Hematopoietic multipotent progenitor cell treated with erythropoietin and hydrocortisone succinate and interleukin-3 and kit ligand, for 6 days (in vitro differentiated cells): ENCODE results near the gene ARL8A.
"Not testable (repeated sequence)": the region's sequence is repeated elsewhere in the genome, so short reads cannot be mapped to it uniquely, and the experiment has no call there.

Experiments used
- DNase-seq: peaks from one replicate; pipeline ENCODE4 v3.0.0-alpha.2; 2015

Gene ARL8A

DNA sequence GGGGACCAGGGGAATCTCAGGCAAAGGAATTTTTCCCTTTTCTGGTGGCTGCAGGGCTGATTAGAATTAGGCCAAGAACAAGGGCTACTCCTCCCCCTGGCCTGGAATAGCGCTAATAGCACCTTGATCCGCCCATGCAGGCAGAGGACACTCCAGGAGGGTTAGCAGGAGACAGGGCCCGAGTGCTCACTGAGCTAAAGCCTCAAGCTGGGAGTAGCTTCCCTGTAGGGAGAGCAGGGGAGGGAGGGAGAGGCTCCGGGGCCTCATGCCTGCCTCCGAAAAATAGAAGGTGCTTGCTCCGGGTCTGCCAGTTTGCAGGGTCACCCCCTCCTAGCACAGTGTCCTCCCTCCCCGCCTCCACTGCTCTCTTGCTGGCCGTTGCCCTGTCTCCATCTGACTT is 12.1 kb upstream of the ARL8A start:
- no peak for DNase-seq

DNA sequence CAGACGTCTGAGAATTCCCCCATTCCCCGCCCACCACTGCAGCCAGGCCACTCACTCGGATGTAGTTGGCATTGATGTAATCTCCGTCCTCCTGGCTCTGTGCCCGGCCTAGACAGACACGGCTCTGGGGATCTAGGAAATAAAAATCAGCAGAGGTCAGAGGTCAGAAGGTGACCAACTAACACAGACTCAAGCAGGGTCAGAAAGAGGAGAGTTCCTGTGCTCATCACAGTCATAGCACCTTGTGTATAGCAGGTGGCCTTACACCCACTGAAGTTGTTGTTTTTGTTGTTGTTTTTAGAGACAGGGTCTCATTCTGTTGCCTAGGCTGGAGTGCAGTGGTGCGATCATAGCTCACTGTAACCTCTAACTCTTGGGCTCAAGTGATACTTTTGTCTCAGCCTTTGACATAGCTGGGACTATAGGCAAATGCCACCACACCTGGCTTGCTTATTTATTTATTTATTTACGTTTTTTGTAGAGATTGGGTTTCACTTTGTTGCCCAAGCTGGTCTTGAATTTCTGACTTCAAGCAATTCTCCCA is 11.0 kb upstream of the ARL8A start:
- peak; percentile 84 for DNase-seq

DNA sequence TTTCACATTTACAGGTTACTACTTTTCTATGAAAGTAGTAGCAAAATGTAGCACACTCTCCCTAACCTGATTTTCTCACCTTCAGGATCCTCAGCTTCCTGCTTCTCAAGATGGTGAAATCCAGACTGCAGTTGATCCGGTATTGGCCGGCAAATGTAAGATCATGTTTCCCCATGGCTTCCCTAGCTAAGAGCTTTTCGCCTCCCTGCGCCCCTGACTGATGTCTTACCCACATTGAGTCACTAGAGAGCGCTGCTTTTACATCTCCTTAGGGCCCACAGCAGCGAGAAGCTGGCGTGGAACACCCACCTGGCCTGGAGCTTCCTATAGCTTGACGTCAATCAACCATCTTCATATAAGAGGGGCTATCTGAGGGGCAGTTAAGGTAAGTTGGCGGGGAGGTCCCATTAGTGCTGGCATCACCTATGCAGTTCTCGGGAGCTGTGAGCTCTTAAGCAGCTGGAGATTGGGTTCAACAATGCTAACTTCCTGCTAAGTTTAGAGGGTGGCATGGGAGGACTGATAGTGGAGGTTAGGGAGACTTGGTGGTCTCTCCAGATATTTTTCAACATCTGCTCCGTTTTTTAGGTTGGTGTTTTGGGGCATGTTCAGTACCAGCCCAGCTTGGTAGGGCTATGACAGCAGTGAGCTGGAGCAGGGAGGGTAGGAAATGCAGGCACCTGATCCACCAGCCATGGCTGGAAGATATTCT is 10.4 kb upstream of the ARL8A start:
- DNase-seq: peak; percentile 81

DNA sequence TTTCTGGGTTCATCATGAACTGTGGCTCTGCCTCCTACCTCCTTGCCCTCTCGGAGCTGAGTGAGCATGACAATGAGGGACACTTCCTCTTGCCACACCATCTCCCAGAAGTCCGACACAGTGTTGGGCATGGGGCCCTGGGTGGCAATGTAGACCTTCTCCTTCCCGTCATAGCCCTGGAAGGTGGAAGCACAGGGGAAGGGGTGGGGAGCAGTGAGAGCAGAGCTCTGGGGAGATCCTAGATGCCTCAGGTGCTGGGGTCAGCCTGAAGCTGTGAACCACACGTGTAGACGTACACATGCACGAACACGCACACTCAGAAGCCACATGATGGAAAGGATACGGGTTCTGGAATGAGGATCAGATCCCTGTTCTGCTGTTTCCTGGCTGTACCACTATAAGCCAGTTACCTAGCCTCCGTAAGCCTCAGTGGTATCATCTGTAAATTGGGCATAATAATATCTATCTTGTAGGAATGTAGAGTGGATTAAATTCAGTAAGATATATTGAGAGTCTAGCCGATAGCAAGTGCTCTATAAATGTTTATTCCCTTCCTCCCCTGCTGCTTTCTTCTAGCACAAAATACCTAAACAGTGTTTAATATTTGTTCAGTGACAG is 9.7 kb upstream of the ARL8A start:
- no peak for DNase-seq

DNA sequence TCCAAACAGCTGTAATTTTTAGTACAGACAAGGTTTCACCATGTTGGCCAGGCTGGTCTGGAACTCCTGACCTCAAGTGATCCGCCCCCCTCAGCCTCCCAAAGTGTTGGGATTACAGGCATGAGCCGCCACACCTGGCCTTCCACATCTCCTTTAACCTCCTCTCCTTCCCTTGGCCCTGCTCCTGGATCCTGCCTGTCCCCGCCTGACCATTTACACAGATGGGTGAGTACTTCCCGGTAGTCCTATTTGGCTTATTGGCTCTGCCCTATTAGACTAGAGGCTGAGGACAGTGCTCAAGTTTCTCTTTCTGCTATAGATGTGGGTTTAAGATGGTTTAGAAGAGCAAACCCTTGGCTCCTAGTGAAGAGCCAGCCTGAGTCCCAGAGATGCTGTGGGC is 8.7 kb upstream of the ARL8A start:
- no peak for DNase-seq

GRCh38 chr1:202152399-202152798 is 7.9 kb upstream of the ARL8A start:
- no peak for DNase-seq

DNA sequence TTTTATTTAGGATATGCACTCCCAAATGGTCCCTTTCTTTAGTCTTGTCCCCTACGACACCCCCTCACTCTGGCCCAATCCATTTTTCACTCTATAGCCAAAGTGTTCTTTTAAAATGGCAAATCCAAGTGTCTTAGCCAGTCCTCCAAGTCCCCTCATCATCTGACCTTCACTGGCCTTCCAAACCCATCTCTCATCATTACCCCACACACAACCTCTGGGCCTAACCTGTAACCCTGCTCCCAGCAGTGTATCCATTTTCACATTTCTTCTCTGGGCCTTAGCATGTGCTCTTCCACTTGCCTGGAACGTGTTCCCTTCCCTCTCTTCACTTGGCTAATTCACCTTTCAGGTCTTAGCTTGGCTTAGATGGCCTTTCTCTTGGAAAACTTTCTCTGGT is 6.5 kb upstream of the ARL8A start:
- DNase-seq: no peak

- DNase-seq: peak; percentile 32
Measured at GRCh38 chr1:202150602-202151001, 6.1 kb upstream of the ARL8A start.

DNA sequence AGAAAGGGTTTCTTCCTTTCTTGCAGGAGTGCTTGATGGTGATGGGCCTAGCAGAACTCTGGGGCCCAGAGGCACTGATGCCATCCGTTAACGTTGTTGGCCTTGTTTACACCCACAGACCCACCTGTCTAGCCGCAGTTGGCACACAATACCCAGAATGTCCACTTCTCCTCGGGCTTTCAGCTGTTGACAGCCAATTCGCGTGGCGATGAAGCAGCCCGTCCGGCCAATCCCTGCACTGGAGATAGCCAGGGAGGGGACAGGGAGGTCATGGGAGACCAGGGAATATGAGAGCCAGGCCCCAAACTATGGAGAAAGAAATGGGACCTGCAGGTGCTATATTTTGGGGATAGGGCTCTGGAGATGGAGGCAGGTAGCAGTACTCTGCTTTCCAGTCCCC is 5.7 kb upstream of the ARL8A start:
- DNase-seq: no peak

- DNase-seq: no peak
Measured at GRCh38 chr1:202149566-202149965, 5.0 kb upstream of the ARL8A start.

DNA sequence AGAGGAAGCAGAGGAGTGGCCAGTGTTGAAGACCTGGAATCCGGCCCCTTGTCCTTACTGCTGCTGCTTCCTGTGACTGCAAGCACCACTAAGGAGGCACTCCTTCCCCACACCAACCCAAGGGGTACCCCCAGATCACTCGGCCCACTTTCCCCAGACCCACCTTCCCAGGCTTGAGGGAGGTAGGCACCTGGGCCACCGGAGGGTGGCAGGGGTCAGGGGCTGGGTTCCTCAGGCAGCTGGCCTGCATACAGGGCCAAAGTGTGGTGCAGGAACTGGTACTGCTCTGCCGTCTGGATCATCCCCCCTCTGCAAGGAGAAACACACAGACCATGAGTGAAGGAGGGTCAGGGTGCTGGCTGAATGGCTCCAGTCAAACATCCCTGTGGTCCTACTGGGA is 3.9 kb upstream of the ARL8A start:
- no peak for DNase-seq

- no peak for DNase-seq
Measured at GRCh38 chr1:202146993-202147392, 2.5 kb upstream of the ARL8A start.

GRCh38 chr1:202146279-202146678 is 1.7 kb upstream of the ARL8A start:
- DNase-seq: no peak

DNA sequence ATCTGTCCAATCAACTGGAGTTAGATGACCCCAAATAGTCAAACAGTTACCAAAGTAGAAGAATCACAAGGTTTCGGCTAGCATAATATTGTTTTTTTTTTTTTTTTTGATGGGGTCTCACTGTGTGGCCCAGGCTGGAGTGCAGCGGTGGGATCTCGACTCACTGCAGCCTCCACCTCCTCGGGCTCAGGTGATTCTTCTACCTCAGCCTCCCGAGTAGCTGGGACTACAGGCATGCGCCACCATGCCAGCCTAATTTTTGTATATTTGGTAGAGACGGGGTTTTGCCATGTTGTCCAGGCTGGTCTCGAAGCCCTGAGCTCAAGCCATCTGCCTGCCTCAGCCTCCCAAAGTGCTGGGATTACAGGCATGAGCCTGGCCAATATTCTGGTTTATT is 1.2 kb upstream of the ARL8A start:
- not testable (repeated sequence) for DNase-seq

GRCh38 chr1:202145068-202145743 is 669 bp upstream of the ARL8A start:
- DNase-seq: peak; percentile 58

DNA sequence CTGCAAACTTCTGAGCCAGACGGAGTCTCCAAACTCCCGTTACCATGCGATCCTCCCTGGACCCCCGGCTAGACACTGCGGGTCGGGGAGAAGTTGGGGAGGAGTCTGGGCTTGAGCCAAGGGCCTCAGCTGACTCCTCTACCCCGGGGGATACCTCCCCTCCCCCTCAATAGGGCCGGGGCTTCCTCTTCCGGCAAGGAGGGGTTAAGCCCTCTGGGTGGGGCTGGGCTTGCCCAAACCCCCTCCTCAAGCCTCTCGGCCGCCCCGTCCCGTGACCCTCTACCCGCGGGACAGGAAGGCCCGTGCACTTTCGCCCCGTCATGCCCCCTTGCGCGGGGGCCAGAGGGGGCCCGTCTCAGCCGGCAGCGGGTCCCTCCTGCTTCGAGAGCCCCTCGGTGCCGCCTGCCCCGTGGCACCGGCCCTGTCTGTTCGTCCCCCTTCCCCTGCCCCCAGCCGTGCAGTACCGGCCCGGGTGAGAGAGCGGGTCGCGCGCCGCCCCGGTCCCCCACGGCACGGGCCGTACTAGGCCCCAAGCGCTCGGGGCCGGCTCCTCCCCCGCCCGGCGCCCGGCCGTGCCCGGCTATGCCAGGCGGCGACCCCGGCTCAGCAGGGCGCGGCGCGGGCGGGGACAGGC is 652 bp downstream of the ARL8A start:
- DNase-seq: peak; percentile 59

- DNase-seq: peak; percentile 79
Measured at GRCh38 chr1:202143011-202143767, 1.3 kb downstream of the ARL8A start.

GRCh38 chr1:202141468-202141867 is 3.1 kb downstream of the ARL8A start:
- not testable (repeated sequence) for DNase-seq

- no peak for DNase-seq
Measured at GRCh38 chr1:202140833-202141232, 3.7 kb downstream of the ARL8A start.

GRCh38 chr1:202135221-202135721 is 9.3 kb downstream of the ARL8A start:
- DNase-seq: peak; percentile 87

DNA sequence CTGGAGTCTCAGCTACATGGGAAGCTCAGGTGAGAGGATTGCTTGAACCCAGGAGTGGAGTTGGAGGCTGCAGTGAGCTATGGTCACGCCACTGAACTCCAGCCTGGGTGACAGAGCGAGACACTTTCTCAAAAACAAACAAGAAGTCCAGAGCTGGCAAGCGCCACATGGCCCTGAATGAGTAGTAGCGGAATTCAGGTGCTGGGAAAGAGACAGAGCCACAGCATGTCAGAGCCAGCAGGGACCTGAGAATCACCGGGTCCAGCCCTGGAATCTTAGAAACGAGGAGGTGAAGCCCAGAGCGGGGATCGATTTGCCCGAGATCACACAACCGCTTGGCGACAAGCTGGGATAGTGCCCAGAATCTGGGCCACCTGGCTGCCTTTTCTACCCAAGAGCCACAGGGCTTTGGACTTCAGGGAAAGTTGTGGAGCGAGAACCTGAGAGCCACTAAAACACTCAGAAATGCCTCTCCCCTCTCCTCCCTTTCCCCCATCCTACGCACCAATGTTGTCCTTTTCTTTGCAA is 9.8 kb downstream of the ARL8A start:
- DNase-seq: no peak

GRCh38 chr1:202133989-202134388 is 10.5 kb downstream of the ARL8A start:
- no peak for DNase-seq
